GM19397 (cell line): Measurements from ENCODE around the gene ARHGEF16.

ENCODE experiments used
- ATAC-seq: cut with Tn5 transposase; IDR thresholded peaks from one replicate; pipeline ENCODE4 v1.9.1; 2021; ENCODE audit warnings: mild to moderate bottlenecking, moderate library complexity; ENCODE audit not compliant: unreplicated experiment

Gene ARHGEF16

GRCh38 chr1:3453891-3454810 is at the start of gene ARHGEF16:
Gene ARHGEF16 (plus strand): TSS chr1:3454665. CDS start chr1:3463085, 8,420 bp downstream.
- no peak for ATAC-seq

GRCh38 chr1:3404801-3405200 is 49.7 kb upstream of the ARHGEF16 start:
- no peak for ATAC-seq

- ATAC-seq: no peak
These were observed 49.0 kb upstream of the ARHGEF16 start for GRCh38 chr1:3405491-3405890.

- ATAC-seq: no peak
These were observed 48.2 kb upstream of the ARHGEF16 start for GRCh38 chr1:3405974-3406867.

GRCh38 chr1:3407021-3407420 is 47.4 kb upstream of the ARHGEF16 start:
- no peak for ATAC-seq

GRCh38 chr1:3408751-3409266 is 45.7 kb upstream of the ARHGEF16 start:
- ATAC-seq: no peak

- no peak for ATAC-seq
These were observed 44.9 kb upstream of the ARHGEF16 start for GRCh38 chr1:3409366-3410141.

GRCh38 chr1:3410142-3410925 is 44.1 kb upstream of the ARHGEF16 start:
- no peak for ATAC-seq

GRCh38 chr1:3411806-3412205 is 42.7 kb upstream of the ARHGEF16 start:
- no peak for ATAC-seq

GRCh38 chr1:3412376-3412775 is 42.1 kb upstream of the ARHGEF16 start:
- ATAC-seq: no peak

GRCh38 chr1:3413975-3414710 is 40.3 kb upstream of the ARHGEF16 start:
- no peak for ATAC-seq

- no peak for ATAC-seq
These were observed 39.0 kb upstream of the ARHGEF16 start for GRCh38 chr1:3415260-3416090.

GRCh38 chr1:3417082-3417739 is 37.3 kb upstream of the ARHGEF16 start:
- ATAC-seq: no peak

GRCh38 chr1:3417934-3418333 is 36.5 kb upstream of the ARHGEF16 start:
- no peak for ATAC-seq

GRCh38 chr1:3418600-3418999 is 35.9 kb upstream of the ARHGEF16 start:
- no peak for ATAC-seq

- ATAC-seq: no peak
These were observed 34.9 kb upstream of the ARHGEF16 start for GRCh38 chr1:3419415-3420204.
